RPMI8226 (cell line): ENCODE data around the gene DCLK3.

Experiments used
- DNase-seq: peaks from one replicate; pipeline ENCODE4 v3.0.0-alpha.2; 2015

Gene DCLK3

GRCh38 chr3:36662626-36663025 is 101.7 kb downstream of the DCLK3 start:
- DNase-seq, result no peak
